SJCRH30 (cell line): ENCODE measurements around the gene PRKN. TPM values are rescaled to one million over a fixed set of nuclear protein-coding genes. Genes with fewer than 3 reads are reported as not detected.
A peak's percentile ranks its signal among the peaks of the same experiment; 100 is the strongest.

Experiments used
- DNase-seq, 2 experiments: peaks; one replicate each; pipeline ENCODE4 v3.0.0-alpha.2; 2015 to 2020
- H3K27ac ChIP-seq: fragments of 250-450 bp; sonication (Bioruptor Pico); 2 replicates; pipeline ENCODE4 v1.5.1; 2020; ENCODE audit warnings: mild to moderate bottlenecking, moderate library complexity
- H3K27me3 ChIP-seq: fragments of 250-450 bp; sonication (Bioruptor Pico); 2 replicates; pipeline ENCODE4 v1.5.1; 2020; ENCODE audit warnings: mild to moderate bottlenecking, moderate library complexity
- H3K36me3 ChIP-seq: fragments of 250-450 bp; sonication (Bioruptor Pico); 2 replicates; pipeline ENCODE4 v1.5.1; 2020; ENCODE audit warnings: mild to moderate bottlenecking, moderate library complexity
- H3K4me1 ChIP-seq: fragments of 250-450 bp; sonication (Bioruptor Pico); 2 replicates; pipeline ENCODE4 v1.5.1; 2020; ENCODE audit warnings: mild to moderate bottlenecking, moderate library complexity
- H3K4me3 ChIP-seq: fragments of 250-450 bp; sonication (Bioruptor Pico); 2 replicates; pipeline ENCODE4 v1.5.1; 2020; ENCODE audit warnings: mild to moderate bottlenecking, moderate library complexity
- H3K9me3 ChIP-seq: fragments of 250-450 bp; sonication (Bioruptor Pico); replicated peaks from 2 replicates; pipeline ENCODE4 v1.5.1; 2020; ENCODE audit warnings: mild to moderate bottlenecking, moderate library complexity
- total RNA-seq: library from RNA; depleted of rRNA; stranded (reverse); fragments of >200 nt; shearing (Covaris generic); gene quantifications from 2 replicates; pipeline ENCODE4 v1.2.3, GENCODE V29; 2014

The PRKN gene
- total RNA-seq, 1 experiment from 2014 or later, result not detected

- DNase-seq, result no peak
- Histone ChIP-seq H3K36me3 (no peaks in the 10 kb centered on the region), H3K27me3 (no peaks in the 10 kb centered on the region), H3K27ac (no peak overlapping the region), H3K4me1 (no peaks in the 10 kb centered on the region), H3K9me3 (no peaks in the 10 kb centered on the region; the same call in 1 of the 2 replicates), H3K4me3 (no peak overlapping the region)
Observed at GRCh38 chr6:161493576-161494118, 1233.9 kb downstream of the PRKN start.

- Histone ChIP-seq H3K4me3 (no peak overlapping the region), H3K4me1 (peaks cover 8% of the 10 kb centered on the region; the same call in 1 of the 2 replicates), H3K27ac (no peak overlapping the region), H3K36me3 (no peaks in the 10 kb centered on the region), H3K27me3 (no peaks in the 10 kb centered on the region), H3K9me3 (no peaks in the 10 kb centered on the region; the same call in 1 of the 2 replicates)
- DNase-seq, result no peak
Observed at GRCh38 chr6:161489626-161490306, 1237.8 kb downstream of the PRKN start.

GRCh38 chr6:161487694-161488093, 1239.9 kb downstream of the PRKN start:
- peaks cover 8% of the 10 kb centered on the region for H3K4me1 ChIP-seq
- no peaks in the 10 kb centered on the region for H3K36me3 ChIP-seq
- H3K4me3 ChIP-seq, result no peak overlapping the region
- no peaks in the 10 kb centered on the region; the same call in 1 of the 2 replicates for H3K9me3 ChIP-seq
- H3K27ac ChIP-seq, result no peak overlapping the region
- DNase-seq, result no peak
- no peaks in the 10 kb centered on the region for H3K27me3 ChIP-seq

- DNase-seq, result no peak
- Histone ChIP-seq H3K4me3 (no peak overlapping the region), H3K4me1 (peaks cover 13% of the 10 kb centered on the region), H3K27ac (no peak overlapping the region), H3K27me3 (no peaks in the 10 kb centered on the region), H3K9me3 (no peaks in the 10 kb centered on the region; the same call in 1 of the 2 replicates), H3K36me3 (no peaks in the 10 kb centered on the region)
Observed at GRCh38 chr6:161487217-161487531, 1240.4 kb downstream of the PRKN start.

- Histone ChIP-seq H3K27me3 (no peaks in the 10 kb centered on the region), H3K9me3 (no peaks in the 10 kb centered on the region; the same call in 1 of the 2 replicates), H3K27ac (no peak overlapping the region), H3K4me3 (no peak overlapping the region), H3K36me3 (no peaks in the 10 kb centered on the region), H3K4me1 (peaks cover 13% of the 10 kb centered on the region)
- peak in 1 of 2 experiments; percentile 36 for DNase-seq
Observed at GRCh38 chr6:161486361-161487216, 1241.0 kb downstream of the PRKN start.

GRCh38 chr6:161482517-161482858, 1245.1 kb downstream of the PRKN start:
- no peaks in the 10 kb centered on the region for H3K36me3 ChIP-seq
- no peak for DNase-seq

GRCh38 chr6:161481786-161482516, 1245.6 kb downstream of the PRKN start:
- Histone ChIP-seq H3K4me3 (no peak overlapping the region), H3K27ac (no peak overlapping the region), H3K4me1 (peaks cover 10% of the 10 kb centered on the region), H3K27me3 (no peaks in the 10 kb centered on the region), H3K36me3 (no peaks in the 10 kb centered on the region), H3K9me3 (no peaks in the 10 kb centered on the region)
- no peak for DNase-seq

More at GRCh38 chr6:161482517-161482858, 1245.1 kb downstream of the PRKN start:
- Histone ChIP-seq H3K27ac (no peak overlapping the region), H3K4me1 (peaks cover 13% of the 10 kb centered on the region), H3K9me3 (no peaks in the 10 kb centered on the region), H3K27me3 (no peaks in the 10 kb centered on the region), H3K4me3 (no peak overlapping the region)

GRCh38 chr6:161480421-161481155, 1247.0 kb downstream of the PRKN start:
- no peak overlapping the region for H3K27ac ChIP-seq
- H3K4me3 ChIP-seq, result no peak overlapping the region
- H3K27me3 ChIP-seq, result no peaks in the 10 kb centered on the region
- H3K4me1 ChIP-seq, result peaks cover 5% of the 10 kb centered on the region; the same call in 1 of the 2 replicates
- H3K36me3 ChIP-seq, result no peaks in the 10 kb centered on the region
- no peaks in the 10 kb centered on the region for H3K9me3 ChIP-seq
- no peak for DNase-seq

GRCh38 chr6:161479376-161479775, 1248.2 kb downstream of the PRKN start:
- Histone ChIP-seq H3K36me3 (no peaks in the 10 kb centered on the region), H3K27me3 (no peaks in the 10 kb centered on the region), H3K4me1 (peaks cover 5% of the 10 kb centered on the region; the same call in 1 of the 2 replicates), H3K9me3 (no peaks in the 10 kb centered on the region), H3K27ac (no peak overlapping the region), H3K4me3 (no peak overlapping the region)
- no peak for DNase-seq

GRCh38 chr6:161477876-161478425, 1249.6 kb downstream of the PRKN start:
- Histone ChIP-seq H3K27me3 (no peaks in the 10 kb centered on the region), H3K36me3 (no peaks in the 10 kb centered on the region), H3K4me1 (peaks cover 5% of the 10 kb centered on the region; the same call in 1 of the 2 replicates), H3K27ac (no peak overlapping the region), H3K9me3 (no peaks in the 10 kb centered on the region), H3K4me3 (no peak overlapping the region)
- no peak for DNase-seq

- no peak overlapping the region for H3K4me3 ChIP-seq
- no peaks in the 10 kb centered on the region for H3K4me1 ChIP-seq
- DNase-seq, result no peak
- H3K36me3 ChIP-seq, result no peaks in the 10 kb centered on the region
- no peaks in the 10 kb centered on the region for H3K9me3 ChIP-seq
- no peaks in the 10 kb centered on the region for H3K27me3 ChIP-seq
- no peak overlapping the region for H3K27ac ChIP-seq
Observed at GRCh38 chr6:161476711-161477110, 1250.9 kb downstream of the PRKN start.

GRCh38 chr6:161465403-161465802, 1262.2 kb downstream of the PRKN start:
- no peak for DNase-seq
- no peak overlapping the region for H3K4me3 ChIP-seq
- no peaks in the 10 kb centered on the region for H3K9me3 ChIP-seq
- H3K27ac ChIP-seq, result no peak overlapping the region
- no peaks in the 10 kb centered on the region for H3K36me3 ChIP-seq
- no peaks in the 10 kb centered on the region for H3K27me3 ChIP-seq
- no peaks in the 10 kb centered on the region for H3K4me1 ChIP-seq

GRCh38 chr6:161463071-161463470, 1264.5 kb downstream of the PRKN start:
- H3K27me3 ChIP-seq, result no peaks in the 10 kb centered on the region
- no peak overlapping the region for H3K27ac ChIP-seq
- no peak overlapping the region for H3K4me3 ChIP-seq
- H3K36me3 ChIP-seq, result no peaks in the 10 kb centered on the region
- DNase-seq, result no peak
- no peaks in the 10 kb centered on the region for H3K4me1 ChIP-seq
- H3K9me3 ChIP-seq, result no peaks in the 10 kb centered on the region

- no peaks in the 10 kb centered on the region for H3K27me3 ChIP-seq
- H3K4me3 ChIP-seq, result no peak overlapping the region
- no peaks in the 10 kb centered on the region for H3K9me3 ChIP-seq
- DNase-seq, result no peak
- no peaks in the 10 kb centered on the region for H3K4me1 ChIP-seq
- H3K36me3 ChIP-seq, result no peaks in the 10 kb centered on the region
- H3K27ac ChIP-seq, result no peak overlapping the region
Observed at GRCh38 chr6:161462148-161462547, 1265.4 kb downstream of the PRKN start.
